Fibroblast of lung (primary cell): ENCODE measurements around the gene NDP.

Source experiments
- CTCF ChIP-seq, 2 donors: IDR thresholded peaks in 1 of 2; conservative IDR thresholded peaks in 1 of 2; 1 replicate in 1 of 2; 2 replicates in 1 of 2; pipeline ENCODE4 v1.5.1; 2011 to 2012; ENCODE audit warnings: low read length in 2 of 2, control low read depth in 1 of 2, inconsistent platforms in 1 of 2, low read depth in 1 of 2, mild to moderate bottlenecking in 1 of 2
- EZH2 ChIP-seq: IDR thresholded peaks from 2 replicates; pipeline ENCODE4 v1.5.1; 2012; ENCODE audit warnings: low read length, control low read depth, mild to moderate bottlenecking; ENCODE audit errors: missing control alignments

GRCh38 chrX:43971966-43972961, 926 bp downstream of the NDP start:
- TF ChIP-seq EZH2 (no peak), CTCF (conservative IDR thresholded peaks at IDR 0.05 in 1 of 2, IDR thresholded peaks at IDR 0.05 in 1 of 2; ENCODE audit: low read depth in 1 of 2, low read length in 2 of 2) (no peak)
